Fibroblast of pulmonary artery (primary cell): ENCODE measurements around the gene ITPR1.

Source experiments
- DNase-seq: peaks from one replicate; pipeline ENCODE4 v3.0.0-alpha.2; 2010; ENCODE audit warnings: low read depth
- H3K4me3 ChIP-seq: replicated peaks from 2 replicates; pipeline ENCODE4 v1.5.1; 2011; ENCODE audit warnings: low read depth, mild to moderate bottlenecking, control low read depth, low read length, moderate library complexity
- CTCF ChIP-seq: IDR thresholded peaks from 2 replicates; pipeline ENCODE4 v1.5.1; 2011; ENCODE audit warnings: mild to moderate bottlenecking, control low read depth, low read length, inconsistent platforms; ENCODE audit errors: missing control alignments

ITPR1 gene

GRCh38 chr3:4774531-4774930 lies 281.4 kb downstream of the ITPR1 start:
- no peak for DNase-seq
- no peak overlapping the region for H3K4me3 ChIP-seq
- TF ChIP-seq CTCF, result no peak

- TF ChIP-seq CTCF, result no peak
- DNase-seq, result no peak
- no peak overlapping the region for H3K4me3 ChIP-seq
These were observed 283.3 kb downstream of the ITPR1 start for GRCh38 chr3:4776399-4776979.

- no peak overlapping the region for H3K4me3 ChIP-seq
- peak; percentile 80 for DNase-seq
- TF ChIP-seq CTCF, result no peak
These were observed 283.9 kb downstream of the ITPR1 start for GRCh38 chr3:4776980-4777581.

GRCh38 chr3:4778119-4778518 lies 285.0 kb downstream of the ITPR1 start:
- no peak for DNase-seq
- no peak overlapping the region for H3K4me3 ChIP-seq
- no peak for TF ChIP-seq CTCF

GRCh38 chr3:4778740-4779139 lies 285.6 kb downstream of the ITPR1 start:
- no peak for DNase-seq
- H3K4me3 ChIP-seq, result no peak overlapping the region
- no peak for TF ChIP-seq CTCF

GRCh38 chr3:4780545-4780957 lies 287.4 kb downstream of the ITPR1 start:
- no peak overlapping the region for H3K4me3 ChIP-seq
- TF ChIP-seq CTCF, result no peak
- DNase-seq, result no peak

- DNase-seq, result peak; percentile 30
- no peak for TF ChIP-seq CTCF
- H3K4me3 ChIP-seq, result no peak overlapping the region
These were observed 288.9 kb downstream of the ITPR1 start for GRCh38 chr3:4782095-4782494.
